HepG2 (cell line): Measurements from ENCODE around the gene RPUSD3. TPM values are rescaled to one million over a fixed set of nuclear protein-coding genes. Genes with fewer than 3 reads are reported as not detected.

Source experiments
- FLYWCH1 ChIP-seq: sonication (generic); formaldehyde crosslinking; IDR thresholded peaks from 2 replicates; pipeline ENCODE4 v1.8.1; 2023; ENCODE audit warnings: mild to moderate bottlenecking, missing genetic modification reagents
- HDAC6 ChIP-seq: fragments of 200-600 bp; sonication (generic); IDR thresholded peaks from 2 replicates; pipeline ENCODE4 v1.7.0; 2017; ENCODE audit warnings: mild to moderate bottlenecking, antibody characterized with exemption, low read length, low read depth
- ISX ChIP-seq: sonication (generic); formaldehyde crosslinking; conservative IDR thresholded peaks from 2 replicates; pipeline ENCODE4 v1.5.0; 2020; ENCODE audit warnings: missing genetic modification reagents
- KDM3A ChIP-seq: IDR thresholded peaks from 2 replicates; pipeline ENCODE4 v1.6.1; 2018; ENCODE audit warnings: low read depth, missing compliant biosample characterization
- NR2F1 ChIP-seq, 2 experiments: fragments of 450-650 bp in 1 of 2; formaldehyde crosslinking in 1 of 2; IDR thresholded peaks; 2 replicates each; pipeline versions ENCODE4 v1.5.0 to v1.6.1; 2016 to 2020; ENCODE audit warnings: mild to moderate bottlenecking in 1 of 2, missing compliant biosample characterization in 1 of 2, missing genetic modification reagents in 1 of 2, moderate library complexity in 1 of 2
- PCBP1 ChIP-seq: fragments of 200-400 bp; formaldehyde crosslinking; IDR thresholded peaks from 2 replicates; pipeline ENCODE4 v1.6.1; 2017; ENCODE audit warnings: mild to moderate bottlenecking, low read depth, low read length, borderline replicate concordance
- PCBP2 ChIP-seq: fragments of 200-400 bp; formaldehyde crosslinking; optimal IDR thresholded peaks from 2 replicates; pipeline ENCODE3; 2018; ENCODE audit warnings: low read length, low read depth; ENCODE audit not compliant: poor library complexity, severe bottlenecking
- PPARG ChIP-seq: conservative IDR thresholded peaks from 2 replicates; pipeline ENCODE4 v1.6.1; 2016; ENCODE audit warnings: missing biosample characterization, missing genetic modification reagents
- RXRA ChIP-seq: sonication (generic); formaldehyde crosslinking; IDR thresholded peaks from 2 replicates; pipeline ENCODE4 v1.5.1; 2020; ENCODE audit warnings: missing genetic modification reagents
- SKI ChIP-seq: fragments of 450-650 bp; IDR thresholded peaks from one replicate; pipeline ENCODE4 v1.6.1; 2018; ENCODE audit warnings: mild to moderate bottlenecking; ENCODE audit not compliant: partially characterized antibody
- SOX5 ChIP-seq: IDR thresholded peaks from 2 replicates; pipeline ENCODE4 v1.6.1; 2016; ENCODE audit warnings: borderline replicate concordance
- TBX3 ChIP-seq: fragments of 450-650 bp; IDR thresholded peaks from 2 replicates; pipeline ENCODE4 v1.6.1; 2017; ENCODE audit warnings: antibody characterized with exemption, mild to moderate bottlenecking, inconsistent platforms, borderline replicate concordance
- TOPORS ChIP-seq: sonication (generic); formaldehyde crosslinking; IDR thresholded peaks from 2 replicates; pipeline ENCODE4 v1.8.0; 2023; ENCODE audit warnings: mild to moderate bottlenecking, missing genetic modification reagents
- ZBTB7B ChIP-seq: sonication (generic); formaldehyde crosslinking; IDR thresholded peaks from 2 replicates; pipeline ENCODE4 v1.4.0; 2020; ENCODE audit warnings: missing genetic modification reagents
- ZFYVE20 ChIP-seq: sonication (generic); formaldehyde crosslinking; IDR thresholded peaks from 2 replicates; pipeline ENCODE4 v1.8.0; 2023; ENCODE audit warnings: low read depth, mild to moderate bottlenecking, moderate library complexity, missing genetic modification reagents, borderline replicate concordance
- ZMYM3 ChIP-seq: sonication (generic); formaldehyde crosslinking; IDR thresholded peaks from 2 replicates; pipeline ENCODE4 v1.5.1; 2020; ENCODE audit warnings: mild to moderate bottlenecking, missing genetic modification reagents
- ZNF101 ChIP-seq: sonication (generic); formaldehyde crosslinking; IDR thresholded peaks from 2 replicates; pipeline ENCODE4 v1.4.0; 2020; ENCODE audit warnings: mild to moderate bottlenecking, low read depth, missing genetic modification reagents, borderline replicate concordance
- ZNF329 ChIP-seq: sonication (generic); formaldehyde crosslinking; IDR thresholded peaks from 2 replicates; pipeline ENCODE4 v1.9.0; 2021; ENCODE audit warnings: low read depth, mild to moderate bottlenecking, missing genetic modification reagents
- ZNF446 ChIP-seq: sonication (generic); formaldehyde crosslinking; IDR thresholded peaks from 2 replicates; pipeline ENCODE4 v1.5.0; 2020; ENCODE audit warnings: mild to moderate bottlenecking, missing genetic modification reagents
- ZZZ3 ChIP-seq: sonication (generic); formaldehyde crosslinking; IDR thresholded peaks from 2 replicates; pipeline ENCODE4 v1.4.0; 2020; ENCODE audit warnings: missing genetic modification reagents, mild to moderate bottlenecking, borderline replicate concordance
- polyA plus RNA-seq, 8 experiments: library from polyadenylated mRNA; depleted of rRNA in 3 of 8; stranded (reverse) in 7 of 8; unstranded in 1 of 8; fragments of >200 nt; fragmentation: Illumina TruSeq in 4 of 8; extraction: Trizol in 4 of 8; gene quantifications; 2 replicates each; pipeline versions ENCODE4 v1.2.1 to v1.2.3, GENCODE V29; 2011 to 2016; ENCODE audit warnings: low read depth in 4 of 8, missing spikeins in 1 of 8, mixed read lengths in 1 of 8; ENCODE audit not compliant: insufficient read depth in 1 of 8
- total RNA-seq, 5 experiments: library from RNA; depleted of rRNA; stranded (reverse); fragments of >200 nt; fragmentation: Illumina TruSeq; extraction: Trizol; gene quantifications; 2 replicates each; pipeline ENCODE4 v1.2.3, GENCODE V29; 2016; ENCODE audit warnings: low read depth in 1 of 5
- TF ChIP-seq, protein P1 (sequence below): sonication (generic); formaldehyde crosslinking; IDR thresholded peaks from 2 replicates; pipeline ENCODE4 v1.4.0; 2020; ENCODE audit warnings: mild to moderate bottlenecking, missing genetic modification reagents
- TF ChIP-seq, protein P2 (sequence below): sonication (generic); formaldehyde crosslinking; conservative IDR thresholded peaks from 2 replicates; pipeline ENCODE4 v1.4.0; 2020; ENCODE audit warnings: missing genetic modification reagents
- TF ChIP-seq, protein P3 (sequence below): sonication (generic); formaldehyde crosslinking; IDR thresholded peaks from 2 replicates; pipeline ENCODE4 v1.4.0; 2020; ENCODE audit warnings: missing genetic modification reagents
- TF ChIP-seq, protein P4 (sequence below): sonication (generic); formaldehyde crosslinking; IDR thresholded peaks from 2 replicates; pipeline ENCODE4 v1.5.1; 2020; ENCODE audit warnings: mild to moderate bottlenecking, missing genetic modification reagents

RPUSD3 gene
- total and polyA plus RNA-seq, 2 of the 13 experiments (the other 11 are each of a cell fraction or from before 2014, with no cell fraction given), result 32.1 to 48.7 TPM

DNA sequence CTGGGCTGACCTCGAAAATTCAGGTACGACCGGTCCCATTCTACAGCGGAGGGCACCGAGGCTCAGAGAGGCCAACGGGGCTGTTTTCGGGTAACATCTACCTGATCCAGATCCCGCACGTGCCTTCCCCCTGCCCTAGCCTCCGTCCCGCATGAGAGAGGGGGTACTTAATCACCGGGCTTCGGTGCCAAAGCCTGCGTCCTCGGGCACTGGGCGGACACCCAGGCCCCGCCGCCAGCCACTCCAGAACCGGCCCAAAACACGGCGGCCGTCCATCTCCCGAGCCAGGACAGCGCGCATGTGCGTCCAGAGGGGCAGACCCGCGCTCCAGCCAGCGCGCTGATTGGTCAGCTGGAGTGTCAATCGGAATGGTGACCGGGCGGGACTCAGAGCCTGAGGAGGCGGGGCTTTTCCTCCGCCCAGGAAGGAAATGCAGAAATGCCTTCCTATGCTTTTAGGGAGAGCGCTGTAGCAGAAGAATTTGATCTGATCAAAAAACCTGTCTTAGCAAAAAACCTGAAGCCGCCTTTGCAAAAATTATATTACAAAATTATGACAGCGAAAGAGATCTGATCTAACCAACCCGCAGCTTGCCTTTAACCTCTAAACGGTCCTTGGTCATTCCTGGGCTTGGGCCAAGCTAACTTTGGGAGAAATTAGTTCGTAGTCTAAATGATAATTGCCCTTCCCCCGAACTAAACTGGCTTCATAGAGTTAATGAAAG lies at the start of gene RPUSD3 (continued):
- TF ChIP-seq PPARG (CRISPR knock-in tag) (no peak), ZNF329 (no peak), ZNF101 (CRISPR knock-in tag) (no peak), SKI (no peak), PCBP2 (no peak), HDAC6 (no peak), FLYWCH1 (CRISPR knock-in tag) (no peak), TOPORS (CRISPR knock-in tag) (no peak), SOX5 (CRISPR knock-in tag) (no peak), ZZZ3 (CRISPR knock-in tag) (no peak), KDM3A (0 out of 2 replicates have a peak, but pooled peaks have one; percentile 55), ZMYM3 (CRISPR knock-in tag) (no peak), NR2F1 (CRISPR knock-in tag; IDR thresholded peaks at IDR 0.05) (no peak), ZNF446 (CRISPR knock-in tag) (no peak), ISX (CRISPR knock-in tag) (no peak), RXRA (CRISPR knock-in tag) (peak; percentile 42; the same call in 1 of the 2 replicates), PCBP1 (no peak), ZFYVE20 (CRISPR knock-in tag) (no peak), ZBTB7B (CRISPR knock-in tag) (no peak), TBX3 (no peak)
- TF ChIP-seq, protein P1, sequence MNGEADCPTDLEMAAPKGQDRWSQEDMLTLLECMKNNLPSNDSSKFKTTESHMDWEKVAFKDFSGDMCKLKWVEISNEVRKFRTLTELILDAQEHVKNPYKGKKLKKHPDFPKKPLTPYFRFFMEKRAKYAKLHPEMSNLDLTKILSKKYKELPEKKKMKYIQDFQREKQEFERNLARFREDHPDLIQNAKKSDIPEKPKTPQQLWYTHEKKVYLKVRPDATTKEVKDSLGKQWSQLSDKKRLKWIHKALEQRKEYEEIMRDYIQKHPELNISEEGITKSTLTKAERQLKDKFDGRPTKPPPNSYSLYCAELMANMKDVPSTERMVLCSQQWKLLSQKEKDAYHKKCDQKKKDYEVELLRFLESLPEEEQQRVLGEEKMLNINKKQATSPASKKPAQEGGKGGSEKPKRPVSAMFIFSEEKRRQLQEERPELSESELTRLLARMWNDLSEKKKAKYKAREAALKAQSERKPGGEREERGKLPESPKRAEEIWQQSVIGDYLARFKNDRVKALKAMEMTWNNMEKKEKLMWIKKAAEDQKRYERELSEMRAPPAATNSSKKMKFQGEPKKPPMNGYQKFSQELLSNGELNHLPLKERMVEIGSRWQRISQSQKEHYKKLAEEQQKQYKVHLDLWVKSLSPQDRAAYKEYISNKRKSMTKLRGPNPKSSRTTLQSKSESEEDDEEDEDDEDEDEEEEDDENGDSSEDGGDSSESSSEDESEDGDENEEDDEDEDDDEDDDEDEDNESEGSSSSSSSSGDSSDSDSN, result peak; percentile 66; the same call in 1 of the 2 replicates
- TF ChIP-seq, protein P2, sequence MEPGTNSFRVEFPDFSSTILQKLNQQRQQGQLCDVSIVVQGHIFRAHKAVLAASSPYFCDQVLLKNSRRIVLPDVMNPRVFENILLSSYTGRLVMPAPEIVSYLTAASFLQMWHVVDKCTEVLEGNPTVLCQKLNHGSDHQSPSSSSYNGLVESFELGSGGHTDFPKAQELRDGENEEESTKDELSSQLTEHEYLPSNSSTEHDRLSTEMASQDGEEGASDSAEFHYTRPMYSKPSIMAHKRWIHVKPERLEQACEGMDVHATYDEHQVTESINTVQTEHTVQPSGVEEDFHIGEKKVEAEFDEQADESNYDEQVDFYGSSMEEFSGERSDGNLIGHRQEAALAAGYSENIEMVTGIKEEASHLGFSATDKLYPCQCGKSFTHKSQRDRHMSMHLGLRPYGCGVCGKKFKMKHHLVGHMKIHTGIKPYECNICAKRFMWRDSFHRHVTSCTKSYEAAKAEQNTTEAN (CRISPR knock-in tag), result no peak
- TF ChIP-seq, protein P3, sequence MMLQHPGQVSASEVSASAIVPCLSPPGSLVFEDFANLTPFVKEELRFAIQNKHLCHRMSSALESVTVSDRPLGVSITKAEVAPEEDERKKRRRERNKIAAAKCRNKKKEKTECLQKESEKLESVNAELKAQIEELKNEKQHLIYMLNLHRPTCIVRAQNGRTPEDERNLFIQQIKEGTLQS, result no peak
- TF ChIP-seq, protein P4, sequence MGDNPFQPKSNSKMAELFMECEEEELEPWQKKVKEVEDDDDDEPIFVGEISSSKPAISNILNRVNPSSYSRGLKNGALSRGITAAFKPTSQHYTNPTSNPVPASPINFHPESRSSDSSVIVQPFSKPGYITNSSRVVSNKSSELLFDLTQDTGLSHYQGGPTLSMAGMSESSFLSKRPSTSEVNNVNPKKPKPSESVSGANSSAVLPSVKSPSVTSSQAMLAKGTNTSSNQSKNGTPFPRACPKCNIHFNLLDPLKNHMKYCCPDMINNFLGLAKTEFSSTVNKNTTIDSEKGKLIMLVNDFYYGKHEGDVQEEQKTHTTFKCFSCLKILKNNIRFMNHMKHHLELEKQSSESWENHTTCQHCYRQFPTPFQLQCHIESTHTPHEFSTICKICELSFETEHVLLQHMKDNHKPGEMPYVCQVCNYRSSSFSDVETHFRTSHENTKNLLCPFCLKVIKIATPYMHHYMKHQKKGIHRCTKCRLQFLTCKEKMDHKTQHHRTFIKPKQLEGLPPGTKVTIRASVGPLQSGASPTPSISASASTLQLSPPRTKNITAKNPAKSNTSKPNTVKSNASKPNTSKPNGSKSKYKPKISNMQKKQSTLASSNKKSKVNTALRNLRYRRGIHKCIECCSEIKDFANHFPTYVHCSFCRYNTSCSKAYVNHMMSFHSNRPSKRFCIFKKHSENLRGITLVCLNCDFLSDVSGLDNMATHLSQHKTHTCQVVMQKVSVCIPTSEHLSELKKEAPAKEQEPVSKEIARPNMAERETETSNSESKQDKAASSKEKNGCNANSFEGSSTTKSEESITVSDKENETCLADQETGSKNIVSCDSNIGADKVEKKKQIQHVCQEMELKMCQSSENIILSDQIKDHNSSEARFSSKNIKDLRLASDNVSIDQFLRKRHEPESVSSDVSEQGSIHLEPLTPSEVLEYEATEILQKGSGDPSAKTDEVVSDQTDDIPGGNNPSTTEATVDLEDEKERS, result 0 out of 2 replicates have a peak, but pooled peaks have one; percentile 44
